NCI-H1417 treated with DMSO at 0.1 percent for 48 hours (cell line): Measurements from ENCODE around the gene TOMM6.
"Not testable (repeated sequence)": the region's sequence is repeated elsewhere in the genome, so short reads cannot be mapped to it uniquely, and the experiment has no call there.

Experiments
- DNase-seq: peaks from one replicate; lab custom pipeline; 2025; lab: John Stamatoyannopoulos, UW

The TOMM6 gene

GRCh38 chr6:41785254-41785653 lies 2.2 kb upstream of the TOMM6 start:
- DNase-seq: no peak

GRCh38 chr6:41785689-41786450 lies 1.6 kb upstream of the TOMM6 start:
- DNase-seq: no peak

- no peak for DNase-seq
These were observed 859 bp upstream of the TOMM6 start for GRCh38 chr6:41786451-41787218.

- no peak for DNase-seq
These were observed 1.9 kb downstream of the TOMM6 start for GRCh38 chr6:41789390-41789724.

GRCh38 chr6:41790045-41790444 lies 2.6 kb downstream of the TOMM6 start:
- DNase-seq: no peak

- DNase-seq: no peak
These were observed 3.8 kb downstream of the TOMM6 start for GRCh38 chr6:41791305-41791704.

GRCh38 chr6:41791984-41792383 lies 4.5 kb downstream of the TOMM6 start:
- DNase-seq: no peak

GRCh38 chr6:41796474-41796873 lies 9.0 kb downstream of the TOMM6 start:
- DNase-seq: no peak

GRCh38 chr6:41798901-41799558 lies 11.5 kb downstream of the TOMM6 start:
- no peak for DNase-seq

- no peak for DNase-seq
These were observed 12.0 kb downstream of the TOMM6 start for GRCh38 chr6:41799559-41799911.

- no peak for DNase-seq
These were observed 13.9 kb downstream of the TOMM6 start for GRCh38 chr6:41801380-41801779.

GRCh38 chr6:41805830-41806774 lies 18.6 kb downstream of the TOMM6 start:
- DNase-seq: no peak

- DNase-seq: no peak
These were observed 23.6 kb downstream of the TOMM6 start for GRCh38 chr6:41811095-41811494.

GRCh38 chr6:41811946-41812345 lies 24.5 kb downstream of the TOMM6 start:
- not testable (repeated sequence) for DNase-seq

GRCh38 chr6:41813469-41813868 lies 26.0 kb downstream of the TOMM6 start:
- DNase-seq: no peak

GRCh38 chr6:41813956-41814355 lies 26.5 kb downstream of the TOMM6 start:
- DNase-seq: no peak

- no peak for DNase-seq
These were observed 27.1 kb downstream of the TOMM6 start for GRCh38 chr6:41814629-41815028.

- DNase-seq: no peak
These were observed 28.1 kb downstream of the TOMM6 start for GRCh38 chr6:41815587-41815986.

- no peak for DNase-seq
These were observed 31.0 kb downstream of the TOMM6 start for GRCh38 chr6:41818271-41819054.

- DNase-seq: no peak
These were observed 33.8 kb downstream of the TOMM6 start for GRCh38 chr6:41821266-41821665.

GRCh38 chr6:41822021-41822420 lies 34.5 kb downstream of the TOMM6 start:
- no peak for DNase-seq
